ENCODE results near the gene ACTR10.

DNA sequence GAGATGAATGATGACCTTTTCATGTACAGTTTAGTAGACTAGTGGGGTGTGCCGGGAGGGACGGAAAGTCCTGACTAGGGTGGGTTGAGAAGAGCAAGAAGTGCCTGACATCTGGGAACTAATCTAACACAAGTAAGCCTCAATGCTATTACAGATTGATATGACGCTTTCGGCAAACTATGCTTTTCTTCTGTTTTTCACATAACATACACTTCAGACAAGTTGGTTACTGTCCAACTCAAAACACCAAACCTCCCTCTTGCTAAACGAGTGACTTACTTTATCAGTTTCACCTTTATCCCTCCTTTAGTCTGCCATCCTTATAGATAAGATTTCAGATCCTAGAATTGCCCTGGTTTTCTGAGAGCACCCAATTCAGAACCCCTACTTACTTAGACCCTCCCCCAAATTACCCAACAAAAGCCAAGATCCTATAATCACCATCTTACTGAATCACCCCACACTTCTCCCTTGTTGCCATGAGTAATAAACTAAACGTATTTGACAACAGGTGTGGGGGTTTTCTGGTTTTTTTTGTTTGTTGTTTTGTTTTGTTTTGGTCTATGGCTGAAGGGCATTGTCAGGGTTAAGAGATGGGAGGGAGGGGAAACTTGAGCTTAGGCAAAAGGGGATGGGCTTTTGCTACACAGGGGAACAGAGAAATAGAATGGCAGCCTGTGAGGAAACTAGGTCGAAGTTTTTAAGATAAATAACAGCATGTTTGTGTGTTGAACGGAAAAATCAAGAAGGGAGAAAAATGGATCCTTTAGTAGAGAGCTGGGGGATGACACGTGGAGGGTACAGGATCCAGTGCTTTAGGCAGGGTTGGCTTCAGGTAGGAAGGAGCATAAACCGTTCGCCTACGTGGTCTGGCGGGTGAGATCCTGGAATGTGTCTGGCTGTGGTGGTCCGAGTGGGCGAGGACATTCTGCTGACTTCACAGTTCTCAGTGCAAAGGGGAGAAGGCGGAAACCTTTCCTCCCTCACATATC, 38.6 kb downstream of the ACTR10 start:
- TF ChIP-seq CTCF (IDR thresholded peaks at IDR 0.05) (no peak), POLR2A (IDR thresholded peaks at IDR 0.05) (no peak)
